ENCODE data around the gene TEDC2.
A peak's percentile ranks its signal among the peaks of the same experiment; 100 is the strongest.
"Not testable (repeated sequence)": the region's sequence is repeated elsewhere in the genome, so short reads cannot be mapped to it uniquely, and the experiment has no call there.

TEDC2 gene

DNA sequence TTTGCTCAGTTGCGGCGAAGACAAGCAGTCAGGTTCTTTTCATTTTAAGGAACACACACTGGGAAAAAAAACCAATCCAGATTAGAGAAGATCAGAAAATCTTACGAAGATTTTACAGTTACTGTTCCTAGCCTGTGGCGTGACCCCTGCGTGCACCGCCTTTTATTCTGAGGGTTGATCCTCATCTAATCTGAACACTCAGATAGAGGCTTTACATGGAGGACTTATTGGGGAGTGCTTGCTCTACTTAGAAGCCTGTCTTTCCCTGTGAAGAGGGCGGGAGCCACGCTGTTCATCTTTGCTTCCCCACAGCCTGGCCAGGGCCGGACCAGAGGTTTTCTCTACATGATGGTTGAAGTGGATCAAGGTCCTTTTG, 16.4 kb downstream of the TEDC2 start:
- DNase-seq (ENCODE audit: low read depth in 2 of 2): no peak

DNA sequence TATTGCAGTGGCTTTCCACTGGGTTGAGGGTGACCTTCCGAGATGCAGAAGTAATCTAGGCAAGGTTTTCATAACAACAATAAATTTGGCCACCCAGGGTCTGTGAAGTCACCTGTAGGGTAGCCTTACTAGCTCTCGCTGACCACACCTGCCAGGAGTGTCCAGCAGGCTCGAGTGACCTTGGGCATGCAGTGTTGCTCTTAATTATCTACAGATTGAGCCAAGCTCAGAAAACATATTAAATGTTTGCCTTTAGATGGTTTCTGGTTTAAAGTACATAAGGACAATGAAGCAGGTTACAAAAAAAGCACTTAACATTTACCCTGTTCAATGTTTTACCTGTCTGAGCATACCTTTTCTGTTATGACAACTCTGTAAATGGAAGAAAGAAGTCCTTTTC, 16.8 kb downstream of the TEDC2 start:
- no peak for DNase-seq (ENCODE audit: low read depth in 2 of 2)

DNA sequence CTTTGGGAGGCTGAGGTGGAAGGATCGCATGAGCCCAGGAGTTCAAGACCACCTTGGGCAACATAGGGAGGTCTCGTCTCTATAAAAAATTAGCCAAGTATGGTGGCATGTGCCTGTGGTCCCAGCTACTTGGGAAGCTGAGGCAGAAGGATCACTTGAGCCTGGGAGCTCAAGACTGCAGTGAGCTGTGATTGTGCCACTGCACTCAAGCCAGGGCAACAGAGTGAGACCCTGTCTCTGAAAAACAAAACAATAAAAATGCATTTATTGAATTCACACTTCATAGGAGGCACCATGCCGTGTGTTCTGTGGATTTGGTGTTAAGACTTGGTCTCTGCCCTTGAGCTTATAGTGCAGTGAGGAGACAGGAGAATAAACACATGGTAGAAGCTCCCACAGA, 17.4 kb downstream of the TEDC2 start:
- DNase-seq (ENCODE audit: low read depth in 2 of 2): no peak

DNA sequence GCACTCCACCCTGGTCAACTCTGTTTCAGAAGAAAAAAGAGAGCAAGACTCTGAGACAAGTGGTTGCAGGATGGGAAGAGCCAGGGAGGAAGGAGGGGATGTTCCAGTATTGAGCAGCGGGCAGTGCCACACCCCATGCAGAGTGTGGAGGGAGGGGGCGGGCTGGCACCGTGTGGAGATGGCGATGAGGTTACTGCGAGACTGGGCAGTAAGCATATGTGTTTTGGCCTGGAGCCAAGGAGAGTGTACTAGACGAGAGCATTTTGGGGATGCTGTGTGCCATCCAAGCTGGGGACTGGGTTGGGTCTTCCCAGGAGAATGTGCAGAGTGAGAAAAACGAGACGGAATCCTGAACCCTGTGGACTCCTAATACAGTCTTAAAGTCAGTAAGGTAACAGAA, 18.4 kb downstream of the TEDC2 start:
- no peak for DNase-seq (ENCODE audit: low read depth in 2 of 2)

DNA sequence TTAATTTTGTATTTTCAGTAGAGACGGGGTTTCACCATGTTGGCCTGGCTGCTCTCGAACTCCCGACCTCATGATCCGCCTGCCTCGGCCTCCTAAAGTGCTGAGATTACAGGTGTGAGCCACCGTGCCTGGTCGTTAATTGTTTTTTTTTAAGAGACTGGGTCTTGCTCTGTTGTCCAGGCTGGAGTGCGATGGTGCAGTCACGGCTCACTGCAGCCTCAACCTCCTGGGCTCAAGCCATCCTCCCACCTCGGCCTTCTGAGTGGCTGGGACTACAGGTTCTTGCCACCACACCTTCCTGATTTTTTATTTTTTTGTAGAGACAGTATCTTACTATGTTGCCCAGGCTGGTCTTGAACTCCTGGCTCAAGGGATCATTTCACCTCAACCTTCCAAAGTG, 20.1 kb downstream of the TEDC2 start:
- DNase-seq (ENCODE audit: low read depth in 2 of 2): not testable (repeated sequence)

DNA sequence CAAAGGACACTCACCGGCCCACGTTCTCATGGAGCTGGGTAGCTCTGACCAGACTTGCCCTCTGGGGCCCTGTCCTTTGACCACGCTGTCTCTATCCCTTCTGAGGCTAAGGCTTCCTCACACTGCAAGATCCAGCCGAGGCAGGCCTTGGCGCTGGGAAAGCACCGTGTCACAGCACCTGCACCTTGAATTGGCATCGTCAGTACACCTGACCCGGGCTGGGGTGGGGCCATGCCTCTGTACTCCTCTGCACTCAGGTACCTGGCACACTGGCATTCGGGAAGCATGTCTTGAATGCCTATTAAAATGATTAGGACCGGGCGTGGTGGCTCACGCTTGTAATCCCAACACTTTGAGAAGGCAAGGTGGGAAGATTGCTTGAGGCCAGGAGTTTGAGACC, 21.0 kb downstream of the TEDC2 start:
- no peak for DNase-seq (ENCODE audit: low read depth in 2 of 2)

DNA sequence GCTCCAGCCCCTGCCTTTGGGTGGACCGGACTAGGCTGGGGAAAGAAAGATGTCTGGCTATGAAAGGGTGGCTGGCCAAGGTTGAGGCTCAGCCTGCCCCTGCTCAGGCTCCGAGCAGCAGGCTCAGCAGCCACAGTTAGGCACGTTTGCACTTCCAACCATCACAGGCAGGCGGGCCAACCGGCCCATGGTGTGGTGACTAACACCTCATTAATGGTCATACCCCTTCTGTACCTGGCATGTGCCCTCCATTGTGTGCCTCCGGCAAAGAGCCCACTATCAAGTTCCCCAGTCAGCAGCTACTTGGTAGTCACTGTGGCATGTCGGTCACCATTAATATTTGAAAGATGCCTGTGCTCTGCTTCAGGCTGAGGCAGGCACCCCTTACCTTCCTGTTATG, 21.8 kb downstream of the TEDC2 start:
- DNase-seq (ENCODE audit: low read depth in 2 of 2): no peak

DNA sequence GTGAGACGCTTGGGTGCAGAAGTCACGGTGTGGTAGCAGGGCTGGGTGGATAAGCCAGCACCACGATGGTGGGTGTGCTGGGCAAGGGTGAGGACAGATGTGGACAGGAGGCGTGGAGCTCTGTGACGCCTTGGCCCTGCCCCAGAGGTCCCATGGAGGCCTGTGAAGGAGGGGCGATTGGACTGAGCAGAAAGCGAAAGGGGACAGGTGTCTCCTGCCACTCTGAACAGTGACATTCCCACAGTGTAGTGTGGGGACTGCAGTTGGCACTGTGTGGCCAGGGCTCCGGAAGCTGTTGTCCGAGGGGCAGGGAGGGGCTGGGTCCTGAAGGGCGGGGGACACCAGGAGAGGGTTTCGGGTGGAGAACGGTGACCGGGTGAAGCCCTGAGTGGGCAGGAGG, 22.3 kb downstream of the TEDC2 start:
- DNase-seq (ENCODE audit: low read depth in 2 of 2): no peak

DNA sequence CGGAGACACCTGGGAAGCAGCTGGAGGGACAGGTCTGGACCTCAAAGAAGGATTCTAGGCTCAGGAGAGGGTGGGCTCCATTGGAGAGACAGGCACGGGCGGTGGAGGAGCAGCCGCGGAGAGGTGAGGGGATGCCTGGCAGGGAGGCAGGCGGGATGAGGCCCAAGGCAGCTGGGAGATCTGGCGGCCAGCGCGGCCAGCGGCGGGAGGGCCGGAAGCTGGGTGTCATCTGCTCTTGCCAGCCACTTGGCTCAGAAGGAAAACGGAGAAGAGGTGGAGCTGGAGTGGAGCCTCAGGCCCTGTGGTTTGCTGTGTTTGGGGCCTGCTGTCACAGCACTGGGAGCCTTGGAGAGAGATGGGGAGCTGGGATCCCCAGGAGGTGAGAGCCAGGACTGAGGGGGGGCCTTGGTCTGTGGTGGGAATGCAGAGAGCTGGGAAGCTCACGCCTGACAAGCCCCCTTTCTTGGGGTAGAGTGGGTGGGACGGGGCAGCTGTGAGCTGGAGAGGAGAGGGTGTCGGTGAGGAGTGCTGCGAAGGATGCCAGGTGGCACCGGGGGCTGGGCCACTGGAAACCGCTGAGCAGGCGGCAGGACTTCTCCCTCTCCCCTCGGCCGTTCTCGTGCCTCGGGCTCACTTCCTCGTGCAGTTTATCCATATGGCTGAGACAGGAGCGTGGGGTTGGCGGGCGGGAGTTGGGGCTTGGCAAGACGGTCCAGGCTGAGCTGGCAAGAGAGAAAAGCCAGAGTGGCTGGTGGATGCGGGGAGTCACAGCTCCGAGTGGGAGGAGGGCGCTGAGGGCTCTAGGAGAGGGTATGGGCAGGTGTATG, 23.0 kb downstream of the TEDC2 start:
- DNase-seq (ENCODE audit: low read depth in 2 of 2): no peak

DNA sequence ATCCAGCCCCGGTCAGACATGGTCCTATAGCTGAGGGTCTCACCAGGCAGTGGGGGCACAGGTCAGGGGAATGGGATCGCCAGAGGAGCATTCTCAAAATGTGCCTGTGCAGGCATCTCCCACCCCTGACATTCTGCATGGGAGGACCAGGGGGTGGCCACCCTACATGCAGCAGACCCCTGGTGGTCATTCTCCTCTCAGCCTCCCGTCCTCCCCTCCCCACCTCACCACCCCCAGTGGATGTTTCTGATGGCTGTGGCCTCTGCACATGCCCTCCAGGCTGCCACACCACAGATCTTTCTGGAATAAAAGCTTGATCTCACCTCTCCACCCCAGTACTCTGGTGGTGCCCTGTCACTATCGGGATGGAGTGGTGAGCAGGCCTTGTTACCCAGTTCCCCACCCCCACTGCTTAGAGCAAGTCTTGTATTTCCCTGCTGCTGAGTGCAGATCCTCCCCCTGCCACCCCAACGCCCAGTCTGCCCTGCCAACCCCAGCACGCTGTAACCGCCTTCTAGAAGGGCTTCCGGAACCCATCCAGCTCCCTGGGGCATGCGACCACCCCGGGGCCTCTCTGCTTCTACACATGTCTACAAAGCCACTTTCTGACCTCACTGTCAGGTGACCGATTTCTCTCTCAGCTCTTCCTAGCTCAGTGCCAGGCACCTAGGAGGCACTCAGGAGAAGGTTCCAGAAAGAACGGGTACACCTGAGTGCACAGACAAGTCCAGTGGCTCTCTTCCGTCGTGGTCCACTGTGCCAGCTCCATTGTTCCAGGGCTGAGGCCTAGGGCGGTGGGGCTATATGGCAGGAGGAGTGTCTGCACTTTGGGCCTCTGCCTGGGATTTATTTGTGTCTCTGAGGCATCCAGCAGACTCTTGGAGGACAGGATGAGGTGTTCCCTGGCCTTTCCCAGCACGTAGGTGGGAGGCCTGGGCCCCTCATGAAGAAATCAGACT, 24.3 kb downstream of the TEDC2 start:
- no peak for DNase-seq (ENCODE audit: low read depth in 2 of 2)

DNA sequence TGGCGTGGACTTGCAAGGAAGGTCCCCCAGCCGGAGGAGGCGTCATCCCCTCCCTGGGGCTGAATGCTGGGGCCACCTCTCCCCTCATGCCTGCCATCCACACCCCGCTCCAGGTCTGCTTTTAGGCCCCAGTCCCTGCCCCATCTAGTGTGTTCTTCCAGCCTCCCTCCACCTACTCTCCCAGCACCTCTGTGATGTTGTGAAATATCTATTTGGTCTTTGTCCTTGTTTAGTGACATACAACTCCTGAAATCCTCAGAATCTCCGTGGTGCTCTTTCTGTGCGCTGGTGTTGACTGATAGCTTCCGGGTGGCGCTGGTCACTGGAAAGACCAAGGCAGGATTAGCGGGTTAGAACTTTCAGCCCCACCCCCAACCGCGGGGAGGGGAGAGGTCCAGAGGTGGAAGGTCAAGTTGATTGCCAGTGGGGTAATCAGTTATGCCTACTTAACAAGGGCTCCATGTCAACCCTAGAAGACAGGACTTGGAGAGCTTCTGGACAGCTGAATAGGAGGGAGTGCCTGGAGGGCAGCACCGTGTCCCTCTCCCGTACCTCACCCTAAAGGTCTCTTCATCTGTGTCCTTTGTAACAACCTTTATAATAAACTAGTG, 25.1 kb downstream of the TEDC2 start:
- DNase-seq (ENCODE audit: low read depth in 2 of 2): no peak

DNA sequence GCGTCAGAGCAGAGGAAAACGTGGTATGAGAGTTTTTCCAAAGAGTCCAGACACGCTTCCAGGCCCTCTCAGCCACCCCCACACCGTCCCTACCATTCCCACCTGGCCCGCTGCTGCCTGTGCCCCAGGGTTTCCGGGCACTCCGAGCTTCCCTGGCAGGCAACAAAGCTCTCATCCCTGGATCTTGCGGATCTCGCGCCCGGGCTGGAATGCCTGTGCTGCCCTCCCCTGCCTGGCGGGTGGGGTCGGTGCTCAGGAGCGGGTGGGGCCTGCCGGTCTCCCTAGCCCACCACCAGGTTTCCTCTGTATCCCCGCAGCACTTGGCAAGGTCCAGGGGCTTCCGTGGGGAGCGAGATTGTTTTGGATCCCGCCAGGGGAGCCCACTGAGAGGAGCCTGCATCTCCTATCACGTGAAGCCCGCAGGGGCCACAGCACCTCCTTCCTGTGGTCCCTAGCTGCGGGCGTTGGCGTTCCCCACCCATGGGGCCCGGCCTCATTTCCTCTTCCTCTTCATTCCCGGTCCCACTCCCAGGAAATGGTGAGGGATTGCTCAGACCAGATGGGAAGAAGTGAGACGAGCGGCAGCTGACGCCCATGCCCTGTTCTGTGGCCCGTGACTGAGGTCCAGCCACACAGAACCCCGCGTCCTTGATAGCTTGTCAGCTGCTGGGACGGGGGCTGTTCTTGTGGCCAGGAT, 26.1 kb downstream of the TEDC2 start:
- no peak for DNase-seq (ENCODE audit: low read depth in 2 of 2)

DNA sequence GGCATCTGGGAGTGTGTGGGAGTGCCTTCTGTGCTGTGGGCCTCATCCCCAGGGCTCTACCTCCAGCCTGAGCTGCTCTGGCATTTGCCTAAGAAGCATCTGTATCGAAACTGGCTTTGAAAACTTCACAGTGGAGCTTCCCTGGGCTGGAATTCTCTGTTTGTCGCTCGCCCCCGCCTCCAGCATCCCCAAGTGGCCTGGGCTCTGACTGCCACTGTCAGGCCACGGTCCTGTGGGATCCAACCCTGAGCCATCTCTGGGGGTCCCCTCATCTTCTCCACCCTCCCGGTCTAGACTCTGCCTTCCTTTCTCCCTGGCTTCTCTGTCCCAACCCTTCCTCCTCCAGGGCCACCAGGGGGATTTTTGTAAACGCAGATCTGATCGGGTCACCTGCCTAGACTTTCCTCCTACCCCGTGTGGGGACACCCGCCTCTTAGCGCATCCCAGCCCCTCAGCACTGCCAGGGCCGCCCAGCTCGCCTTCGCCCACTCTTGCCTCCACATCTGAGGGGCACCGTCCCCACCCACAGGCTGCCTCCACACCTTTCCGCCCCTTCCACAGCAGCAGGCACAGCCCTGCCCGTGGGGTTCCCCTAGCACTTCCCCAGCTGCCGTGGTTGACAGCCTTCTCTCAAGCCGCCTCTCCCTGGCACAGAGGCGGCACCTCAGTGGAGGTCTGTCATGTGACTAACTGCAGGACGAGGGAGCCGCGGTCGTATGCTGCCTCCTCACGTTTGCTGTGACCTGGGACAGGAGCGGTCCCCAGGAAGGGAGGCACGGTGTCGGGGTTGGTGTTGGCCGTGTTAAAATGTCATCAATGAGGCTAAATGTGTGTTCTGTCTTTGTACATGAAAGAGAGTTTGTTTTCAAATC, 27.0 kb downstream of the TEDC2 start:
- DNase-seq (ENCODE audit: low read depth in 2 of 2): peak; percentile 50 to 51

DNA sequence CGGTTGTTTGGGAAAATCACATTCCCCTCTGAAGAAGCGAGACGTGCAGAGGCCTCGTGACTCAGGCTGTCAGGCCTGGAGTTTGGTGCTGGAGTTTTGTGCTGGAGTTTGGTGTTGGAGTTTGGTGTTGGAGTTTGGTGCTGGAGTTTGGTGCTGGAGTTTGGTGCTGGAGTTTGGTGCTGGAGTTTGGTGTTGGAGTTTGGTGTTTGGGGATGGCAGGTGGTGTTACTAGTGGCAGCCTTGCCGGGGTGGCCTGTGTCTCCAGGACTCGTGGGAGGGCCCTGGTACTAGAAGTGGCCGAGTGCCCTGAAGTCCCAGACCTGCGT, 27.6 kb downstream of the TEDC2 start:
- no peak for DNase-seq (ENCODE audit: low read depth in 2 of 2)

DNA sequence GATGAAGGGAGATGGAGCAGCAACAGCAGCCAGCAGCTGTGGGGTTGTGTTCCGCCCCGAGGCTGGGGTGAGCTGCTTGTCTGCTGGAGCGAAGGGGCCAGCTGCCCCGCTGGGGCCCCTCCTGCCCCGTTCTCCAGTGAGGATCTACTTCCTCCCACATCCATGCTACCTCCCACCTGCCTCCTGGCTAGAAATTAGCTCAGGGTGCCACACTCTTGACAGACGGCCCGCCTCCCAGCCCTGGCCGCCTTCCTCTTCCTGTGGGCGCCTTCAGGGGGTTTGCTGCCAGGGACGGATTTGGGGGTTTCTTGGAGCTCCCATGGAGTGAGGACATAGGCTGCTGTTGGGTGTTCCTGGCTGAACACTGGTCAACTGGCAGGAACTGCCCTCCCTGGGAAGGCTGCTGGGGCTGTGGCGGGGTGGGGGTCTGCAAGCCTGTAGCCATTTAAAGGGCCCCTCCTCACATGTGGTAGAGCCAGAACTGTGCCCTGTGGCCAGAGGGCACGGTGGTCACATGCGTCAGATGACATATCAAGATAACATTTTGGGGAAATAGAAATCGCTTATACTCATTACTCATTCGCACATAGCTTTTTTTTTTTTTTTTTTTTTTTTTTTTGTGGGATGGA, 28.1 kb downstream of the TEDC2 start:
- no peak for DNase-seq (ENCODE audit: low read depth in 2 of 2)

DNA sequence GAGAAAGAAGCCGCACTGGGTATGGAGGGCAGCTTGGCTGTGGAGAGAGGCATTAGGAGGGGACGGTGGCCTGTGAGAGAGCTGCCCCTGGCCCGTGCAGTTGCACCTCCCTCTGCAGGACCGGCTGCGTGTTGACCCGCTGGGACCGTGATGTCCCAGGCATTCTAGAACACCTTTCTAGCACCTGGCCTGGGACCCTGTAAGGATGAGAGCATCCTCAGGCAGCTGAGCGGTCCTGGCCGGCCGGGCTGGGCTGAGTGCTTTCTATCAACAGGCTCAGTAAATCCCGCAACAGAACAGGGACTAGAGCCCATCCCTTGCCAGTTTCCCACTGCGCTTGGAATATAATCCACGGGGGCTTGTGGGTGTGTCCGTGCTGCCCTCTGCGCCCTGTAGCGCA, 29.7 kb downstream of the TEDC2 start:
- DNase-seq (ENCODE audit: low read depth in 2 of 2): no peak

DNA sequence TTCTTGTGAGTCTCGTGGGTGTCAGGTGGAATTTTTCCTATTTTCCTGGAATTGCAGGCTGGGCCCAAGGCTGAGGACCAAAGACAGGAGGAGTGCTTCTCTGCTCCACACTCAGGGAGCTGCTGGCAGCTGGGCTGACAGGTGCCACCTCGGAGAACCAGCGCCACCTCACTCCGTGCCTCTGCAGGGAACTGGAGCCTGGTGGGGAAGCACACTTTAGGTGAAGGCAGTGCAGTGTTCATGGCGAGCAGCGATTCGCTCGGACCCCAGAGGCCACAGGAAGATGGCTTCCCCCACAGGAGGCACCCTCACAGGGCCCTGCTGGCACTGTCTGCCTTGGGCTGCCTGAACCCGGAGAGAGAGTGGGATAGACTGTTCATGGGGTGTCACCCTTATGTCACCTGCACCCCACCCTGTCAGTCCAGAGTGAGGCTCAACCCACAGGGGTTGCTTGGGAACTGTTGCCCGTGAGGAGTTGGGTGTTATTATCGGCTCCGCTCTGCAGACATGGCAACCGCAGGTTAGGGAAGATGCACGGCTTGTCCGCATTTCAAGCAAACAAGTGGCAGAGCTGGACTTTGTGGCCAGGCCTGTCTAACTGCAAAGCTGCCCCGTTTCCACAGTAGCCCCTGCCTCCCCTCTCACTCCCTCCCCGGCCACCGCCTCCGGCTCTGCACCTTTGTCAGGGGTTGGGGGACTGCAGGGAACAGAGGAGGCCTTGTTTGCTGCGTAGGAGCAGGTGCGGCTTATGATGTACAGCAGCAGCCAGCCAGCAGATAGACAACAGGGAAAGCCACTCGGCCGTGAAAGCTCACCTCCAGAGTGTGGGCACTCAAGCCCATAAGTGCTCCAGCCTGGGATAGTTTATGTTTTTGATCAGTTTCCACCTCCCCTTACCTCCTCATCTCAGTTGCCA, 30.5 kb downstream of the TEDC2 start:
- DNase-seq (ENCODE audit: low read depth in 2 of 2): no peak

DNA sequence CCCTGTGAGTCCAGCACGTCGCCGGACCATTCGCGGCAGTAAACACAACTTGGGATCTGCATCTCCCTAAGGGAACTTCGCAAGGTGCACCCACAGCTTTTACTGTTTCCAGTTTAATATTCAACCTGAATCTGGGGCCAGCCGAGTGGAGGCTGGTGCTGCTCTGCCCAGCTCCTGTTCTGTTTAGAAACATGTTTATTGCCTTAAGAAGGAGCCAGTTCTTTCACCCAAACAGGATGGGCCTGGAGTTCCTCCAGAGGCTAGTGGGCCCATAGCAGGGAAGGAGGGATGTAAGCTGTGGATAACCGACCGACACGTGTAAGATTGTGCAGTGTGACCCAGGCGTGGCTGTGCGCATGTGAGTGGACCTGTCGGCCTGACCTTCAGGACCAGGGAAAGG, 32.4 kb downstream of the TEDC2 start:
- DNase-seq (ENCODE audit: low read depth in 2 of 2): no peak

DNA sequence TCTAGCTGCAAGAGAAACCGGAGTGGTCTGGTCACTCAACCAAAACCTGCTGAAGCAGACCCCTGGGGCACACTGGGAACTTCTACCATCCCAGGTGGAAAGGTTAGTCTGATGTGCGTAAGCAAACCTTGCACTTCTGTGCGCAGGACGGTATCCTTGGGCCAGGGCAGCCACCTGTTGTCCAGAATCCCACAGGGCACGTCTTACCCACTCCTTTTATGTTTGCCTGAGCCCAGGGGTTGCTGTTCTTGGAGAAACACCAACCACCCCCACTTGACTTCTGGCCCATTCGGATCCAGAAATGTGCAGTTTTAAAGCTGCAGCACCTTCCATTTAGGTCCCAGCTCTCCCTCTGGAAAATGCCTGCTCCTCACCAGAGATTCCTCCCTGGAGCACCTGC, 33.7 kb downstream of the TEDC2 start:
- DNase-seq (ENCODE audit: low read depth in 2 of 2): no peak

DNA sequence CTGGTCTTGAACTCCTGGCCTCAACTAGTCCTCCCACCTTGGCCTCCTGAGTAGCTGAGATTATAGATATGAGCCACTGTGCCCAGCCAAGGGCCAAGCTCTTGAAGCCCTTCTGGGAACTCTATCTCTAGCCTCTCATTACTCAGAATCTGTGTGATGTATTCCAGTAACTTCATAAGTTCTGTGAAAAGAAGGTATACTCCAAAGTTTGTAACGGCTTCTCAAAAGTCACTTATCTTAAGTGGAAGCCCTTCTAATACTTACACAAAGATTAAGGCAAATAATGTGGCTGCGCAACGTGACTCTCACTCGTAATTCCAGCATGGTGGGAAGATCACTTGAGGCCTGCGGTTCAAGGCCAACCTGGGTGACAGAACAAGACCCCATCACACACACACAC, 34.7 kb downstream of the TEDC2 start:
- no peak for DNase-seq (ENCODE audit: low read depth in 2 of 2)
